Heart right ventricle (tissue), 16 donors: ENCODE measurements around the gene CALM3. TPM values are rescaled to one million over a fixed set of nuclear protein-coding genes. Genes with fewer than 3 reads are reported as not detected.

Experiments
- ATAC-seq, 8 donors: fragments of 200-7000 bp; cut with Tn5 transposase; one replicate each; pipeline ENCODE4 v1.9.1; 2020; ENCODE audit warnings: mild to moderate bottlenecking in 8 of 8, moderate library complexity in 8 of 8, moderate number of reproducible peaks in 1 of 8
- DNase-seq, 2 donors: peaks; one replicate each; pipeline ENCODE4 v3.0.0-alpha.2; 2020
- H3K27ac ChIP-seq, 10 donors: fragments of 200-600 bp; sonication (generic) in 2 of 10; one replicate each; pipeline versions ENCODE4 v1.5.0 to v1.8.0; 2020 to 2022; ENCODE audit warnings: mild to moderate bottlenecking in 3 of 10
- H3K27me3 ChIP-seq, 7 donors: fragments of 200-600 bp; one replicate each; pipeline ENCODE4 v1.8.0; 2021 to 2022; ENCODE audit warnings: mild to moderate bottlenecking in 2 of 7
- H3K36me3 ChIP-seq, 9 donors: fragments of 200-600 bp; sonication (generic) in 1 of 9; one replicate each; pipeline versions ENCODE4 v1.5.0 to v1.8.0; 2020 to 2022; ENCODE audit warnings: mild to moderate bottlenecking in 2 of 9
- H3K4me1 ChIP-seq, 9 donors: fragments of 200-600 bp; sonication (generic) in 1 of 9; one replicate each; pipeline versions ENCODE4 v1.5.0 to v1.8.0; 2020 to 2022; ENCODE audit warnings: mild to moderate bottlenecking in 4 of 9
- H3K4me3 ChIP-seq, 10 donors: fragments of 200-600 bp; sonication (generic) in 2 of 10; one replicate each; pipeline versions ENCODE4 v1.5.0 to v1.8.0; 2020 to 2022; ENCODE audit warnings: mild to moderate bottlenecking in 7 of 10, moderate library complexity in 2 of 10
- H3K9me3 ChIP-seq, 11 donors: fragments of 200-600 bp in 10 of 11; sonication (generic) in 2 of 11; one replicate each; pipeline versions ENCODE4 v1.5.0 to v1.8.0; 2013 to 2022; ENCODE audit warnings: mild to moderate bottlenecking in 2 of 11, control low read depth in 1 of 11, moderate library complexity in 1 of 11
- CTCF ChIP-seq, 9 donors: fragments of 200-600 bp; sonication (generic) in 2 of 9; IDR thresholded peaks; one replicate each; pipeline versions ENCODE4 v1.5.0 to v1.8.0; 2021 to 2022; ENCODE audit warnings: antibody characterized with exemption in 9 of 9, mild to moderate bottlenecking in 5 of 9, moderate library complexity in 1 of 9
- WGBS, 2 donors: extraction: QIAGEN DNeasy Blood & Tissue Kit; methylation state at CpG; one replicate each; pipeline ENCODE4 v1.1.7; 2013; ENCODE audit warnings: inconsistent platforms in 1 of 2; 5-methylcytosine and 5-hydroxymethylcytosine counted together
- intact Hi-C, 10 donors: fragments of 100-400 bp; cut with DNase I; formaldehyde crosslinking; loops; one replicate each; pipeline versions ENCODE4 v1.11.1 to v1.14.2; 2022
- polyA plus RNA-seq, 2 donors: library from polyadenylated mRNA; stranded (reverse); fragments of 200-250 nt; gene quantifications; one replicate each; pipeline ENCODE4 v1.2.3, GENCODE V29; 2013
- total RNA-seq, 10 donors: library from RNA; stranded (reverse); fragmentation: NEBNext Ultra II Directional in 3 of 10; extraction: Animal tissue kit (Norgen Biotek cat#: 25700) in 3 of 10; gene quantifications; one replicate each; pipeline versions ENCODE4 v1.2.1 to v1.2.4, GENCODE V29; 2021 to 2023
- donor health status: Arrhythmogenic right ventricular cardiomyopathy.
- donor health status: ischemic (EF 13 %, LVEDD 7.1; RV severe dilation, severe dysfunction).
- donor health status: healthy with polysubstance abuse.
- donor health status: DM: no; HTN: yes; CAD: no.
- donor health status: DM: no; HTN: no; CAD: no.
- donor health status: ischemic (EF 25% LVEDD 6.9; RV normal size, moderate dysfunction).
- donor health status: ischemic (EF 25% LVEDD 5.7; RV mildly dilated, moderate dysfunction).
- donor health status: healthy.
- donor health status: DM: yes; HTN: yes; CAD: no.
- donor health status: Ischemic cardiomyopathy.
- donor health status: ischemic (EF 35%, LVEDD 5.7; RV mildly dilated, moderate dysfunction).
- donor health status: nonischemic (EF 11% LVEDD 7.7; RV severe dilation, severe dysfunction).
- donor health status: DM: yes; HTN: yes; CAD: no.
- donor health status: PGD.
- donor health status: ischemic (EF 29% LVEDD 5.4; RV normal size, mild dysfunction).
- donor health status: nonischemic (EF 23%, LVEDD 6.1; RV moderate dilation, normal function).

Gene CALM3
- total and polyA plus RNA-seq, 12 donors = 214 to 488 (median 298) TPM

GRCh38 chr19:46587861-46588260 is 13.3 kb upstream of the CALM3 start:
- WGBS, 2 donors = 79 to 82% methylated on average over 3 of the region's 3 CpGs
- Histone ChIP-seq H3K4me1 (peaks cover 0 to 14% (median 0%) of the 10 kb centered on the region in 9 donors), H3K9me3 (no peaks in the 10 kb centered on the region), H3K36me3 (no peaks in the 10 kb centered on the region), H3K27me3 (no peaks in the 10 kb centered on the region), H3K4me3 (no peak overlapping the region), H3K27ac (no peak overlapping the region)
- no peak for TF ChIP-seq CTCF (IDR thresholded peaks at IDR 0.05)
- ATAC-seq (no peak), DNase-seq (no peak)
- intact Hi-C loops = no loop called here

GRCh38 chr19:46591254-46591653 is 9.9 kb upstream of the CALM3 start:
- H3K36me3 ChIP-seq = no peaks in the 10 kb centered on the region
- intact Hi-C loops = no loop called here
- H3K27ac ChIP-seq = no peak overlapping the region
- H3K27me3 ChIP-seq = no peaks in the 10 kb centered on the region
- H3K4me3 ChIP-seq = no peak overlapping the region
- DNase-seq (no peak), ATAC-seq (no peak)
- WGBS, 2 donors = 95 to 97% methylated on average over 4 of the region's 4 CpGs
- TF ChIP-seq CTCF (IDR thresholded peaks at IDR 0.05) = no peak
- H3K9me3 ChIP-seq = no peaks in the 10 kb centered on the region
- H3K4me1 ChIP-seq = peaks cover 0 to 13% (median 0%) of the 10 kb centered on the region in 9 donors

- Histone ChIP-seq H3K27ac (no peak overlapping the region), H3K9me3 (no peaks in the 10 kb centered on the region), H3K4me1 (peaks cover 0 to 13% (median 0%) of the 10 kb centered on the region in 9 donors), H3K27me3 (no peaks in the 10 kb centered on the region), H3K36me3 (no peaks in the 10 kb centered on the region), H3K4me3 (no peak overlapping the region)
- ATAC-seq (no peak), DNase-seq (no peak)
- no peak for TF ChIP-seq CTCF (IDR thresholded peaks at IDR 0.05)
- intact Hi-C loops = no loop called here
- WGBS, 2 donors = 78 to 85% methylated on average over 3 of the region's 3 CpGs
Observed at GRCh38 chr19:46591870-46592269, 9.3 kb upstream of the CALM3 start.

GRCh38 chr19:46596008-46596407 is 5.1 kb upstream of the CALM3 start:
- Histone ChIP-seq H3K4me3 (no peak overlapping the region), H3K4me1 (peaks cover 0 to 18% (median 5%) of the 10 kb centered on the region in 9 donors), H3K9me3 (peaks cover 0 to 23% (median 11%) of the 10 kb centered on the region in 11 donors), H3K36me3 (no peaks in the 10 kb centered on the region), H3K27me3 (no peaks in the 10 kb centered on the region), H3K27ac (no peak overlapping the region)
- ATAC-seq (no peak), DNase-seq (no peak)
- intact Hi-C loops = no loop called here
- TF ChIP-seq CTCF (IDR thresholded peaks at IDR 0.05) = no peak
- WGBS, 2 donors = 71 to 75% methylated on average over 6 of the region's 6 CpGs
